GM19193 (cell line): ENCODE results near the gene RNPS1.

Experiments used
- POLR2A ChIP-seq: IDR thresholded peaks from 4 replicates; pipeline ENCODE4 v1.6.1; 2011; ENCODE audit not compliant: insufficient read depth, insufficient read length; ENCODE audit errors: extremely low read depth

RNPS1 gene

GRCh38 chr16:2286550-2286949 is 18.6 kb upstream of the RNPS1 start:
- TF ChIP-seq POLR2A = no peak

- no peak for TF ChIP-seq POLR2A
Observed at GRCh38 chr16:2285731-2286191, 17.8 kb upstream of the RNPS1 start.

- TF ChIP-seq POLR2A = no peak
Observed at GRCh38 chr16:2284797-2285576, 17.1 kb upstream of the RNPS1 start.

GRCh38 chr16:2284001-2284770 is 16.3 kb upstream of the RNPS1 start:
- TF ChIP-seq POLR2A = no peak

- no peak for TF ChIP-seq POLR2A
Observed at GRCh38 chr16:2282866-2283555, 15.1 kb upstream of the RNPS1 start.

GRCh38 chr16:2282262-2282661 is 14.3 kb upstream of the RNPS1 start:
- no peak for TF ChIP-seq POLR2A

- no peak for TF ChIP-seq POLR2A
Observed at GRCh38 chr16:2280981-2281542, 13.1 kb upstream of the RNPS1 start.

- TF ChIP-seq POLR2A = no peak
Observed at GRCh38 chr16:2280461-2280860, 12.5 kb upstream of the RNPS1 start.

- no peak for TF ChIP-seq POLR2A
Observed at GRCh38 chr16:2278956-2279800, 11.3 kb upstream of the RNPS1 start.

GRCh38 chr16:2278272-2278608 is 10.3 kb upstream of the RNPS1 start:
- no peak for TF ChIP-seq POLR2A

GRCh38 chr16:2277466-2278271 is 9.7 kb upstream of the RNPS1 start:
- no peak for TF ChIP-seq POLR2A

GRCh38 chr16:2276368-2277195 is 8.7 kb upstream of the RNPS1 start:
- TF ChIP-seq POLR2A = no peak
